Activated CD4-positive, alpha-beta T cell treated with anti-CD3 and anti-CD28 coated beads, Interleukin-2, amount 50 U/mL, for 48 hours (primary cell): Measurements from ENCODE around the gene TBC1D2.
"Not testable (repeated sequence)": the region's sequence is repeated elsewhere in the genome, so short reads cannot be mapped to it uniquely, and the experiment has no call there.

Source experiments
- DNase-seq, 2 experiments: peaks; one replicate each; pipeline ENCODE4 v3.0.0-alpha.2; 2020

TBC1D2 gene

DNA sequence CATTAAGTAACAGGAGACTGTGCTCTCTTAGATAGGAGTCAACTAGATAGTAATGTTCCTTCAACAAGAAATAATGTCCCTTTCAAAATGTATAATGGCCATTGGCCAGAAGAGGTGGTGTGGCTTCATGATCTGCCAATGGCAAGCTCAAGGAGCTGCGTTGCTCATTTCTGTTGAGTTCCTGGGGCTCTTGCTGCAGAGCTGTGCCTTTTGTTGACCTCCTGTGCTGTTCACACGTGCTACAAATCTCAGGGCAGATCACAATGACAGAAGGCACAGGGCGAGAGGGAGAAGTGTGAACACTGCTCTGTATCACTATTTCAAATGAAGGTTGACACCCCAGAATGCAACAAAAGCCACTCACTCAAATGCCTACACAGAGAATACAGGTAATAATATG, 16.0 kb upstream of the TBC1D2 start:
- DNase-seq, result no peak

DNA sequence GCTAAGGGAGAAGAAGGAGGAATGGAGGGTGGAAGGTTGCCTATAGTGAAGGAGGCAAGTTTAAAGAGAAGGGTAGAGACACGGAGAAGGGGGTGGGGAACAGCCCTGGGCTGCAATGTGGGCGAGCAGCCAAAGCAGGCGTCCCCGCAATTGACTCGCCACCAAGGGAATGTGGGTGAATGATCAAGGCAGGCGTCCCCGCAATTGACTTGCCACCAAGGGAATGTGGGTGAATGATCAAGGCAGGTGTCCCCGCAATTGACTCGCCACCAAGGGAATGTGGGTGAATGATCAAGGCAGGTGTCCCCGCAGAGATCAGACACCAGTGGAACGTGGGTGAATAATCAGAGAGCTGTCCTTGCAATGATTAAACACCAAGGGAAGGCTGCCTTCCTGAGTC, 14.8 kb upstream of the TBC1D2 start:
- DNase-seq, result not testable (repeated sequence)

DNA sequence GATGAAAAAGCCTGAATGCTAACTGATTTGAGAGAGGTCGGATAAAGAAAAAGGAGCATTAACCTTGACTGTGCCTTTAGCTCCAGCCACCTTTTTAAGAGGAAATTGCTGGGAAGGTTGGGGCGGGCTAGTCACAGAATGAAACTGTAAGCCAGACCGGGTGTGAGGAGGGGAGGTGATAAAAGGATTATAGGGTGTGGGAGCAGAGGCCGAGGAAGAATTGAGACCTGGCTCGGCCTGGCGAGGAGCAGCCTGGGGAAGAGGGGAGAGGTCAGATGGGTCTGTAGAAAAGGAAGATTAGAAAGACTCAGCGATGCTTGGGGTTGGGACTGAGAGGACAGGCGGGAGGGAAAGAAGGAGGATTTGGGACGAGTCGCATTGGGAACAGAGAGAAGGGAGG, 14.2 kb upstream of the TBC1D2 start:
- not testable (repeated sequence) for DNase-seq

- DNase-seq, result not testable (repeated sequence)
These were observed 12.1 kb upstream of the TBC1D2 start for GRCh38 chr9:98267556-98267955.

GRCh38 chr9:98264516-98264915, 9.1 kb upstream of the TBC1D2 start:
- DNase-seq, result no peak

DNA sequence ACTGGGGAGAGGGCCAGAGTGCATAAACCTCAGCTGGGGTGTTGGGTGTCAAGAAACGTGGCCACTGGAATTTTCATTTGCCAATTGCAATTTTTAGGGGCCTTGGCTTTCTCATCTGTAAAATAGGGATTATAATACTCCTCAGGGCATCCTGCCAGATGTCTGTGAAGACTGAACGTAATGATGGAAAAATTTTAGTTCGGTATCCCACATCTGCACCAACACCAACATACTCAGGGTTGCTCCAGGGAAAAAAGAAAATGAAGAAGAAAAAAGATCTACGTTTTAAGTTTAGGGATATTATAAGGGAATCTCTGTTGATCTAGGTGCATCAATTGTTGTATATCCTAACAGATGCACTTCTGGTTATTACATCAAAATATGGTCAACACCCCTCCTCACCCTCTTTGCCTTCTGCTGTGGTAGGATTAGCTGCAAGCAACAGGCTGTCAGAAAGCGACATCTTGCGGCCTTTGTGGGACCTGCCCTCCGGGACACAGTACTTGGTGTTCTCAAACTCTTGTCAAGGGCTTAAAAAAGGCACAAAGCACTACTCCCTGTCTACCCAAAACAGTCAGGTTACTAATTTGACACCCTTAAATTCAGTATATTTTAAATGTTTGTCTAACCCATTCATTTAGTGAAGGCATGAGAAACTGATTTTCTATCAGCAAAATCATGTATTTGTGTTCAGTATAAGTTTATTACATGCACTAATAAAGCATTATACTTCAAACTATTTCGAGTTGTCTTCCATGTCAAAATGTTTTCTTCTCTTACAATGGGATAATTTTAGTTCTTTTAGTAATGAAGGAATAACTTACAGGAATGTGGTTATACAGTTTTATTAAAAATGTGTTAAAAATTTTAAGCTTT, 8.3 kb upstream of the TBC1D2 start:
- peak; percentile 82 to 87 for DNase-seq

GRCh38 chr9:98263080-98263479, 7.6 kb upstream of the TBC1D2 start:
- DNase-seq, result no peak

DNA sequence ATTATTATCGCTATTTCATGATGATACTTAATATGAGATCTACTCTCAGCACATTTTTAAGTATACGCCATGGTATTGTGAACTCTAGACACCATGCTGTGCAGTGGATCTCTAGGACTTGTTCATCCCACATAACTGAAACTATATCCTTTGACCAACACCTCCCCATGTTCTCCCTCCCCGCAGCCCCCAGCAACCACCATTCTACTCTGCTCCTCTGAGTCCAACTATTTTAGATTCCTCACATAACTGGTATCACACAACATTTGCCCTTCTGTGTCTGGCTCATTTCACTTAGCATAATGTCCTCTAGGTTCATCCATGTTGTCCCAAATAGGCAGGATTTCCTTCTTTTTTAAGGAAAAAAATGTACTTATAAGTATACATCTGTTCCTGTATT, 6.6 kb upstream of the TBC1D2 start:
- DNase-seq, result no peak

DNA sequence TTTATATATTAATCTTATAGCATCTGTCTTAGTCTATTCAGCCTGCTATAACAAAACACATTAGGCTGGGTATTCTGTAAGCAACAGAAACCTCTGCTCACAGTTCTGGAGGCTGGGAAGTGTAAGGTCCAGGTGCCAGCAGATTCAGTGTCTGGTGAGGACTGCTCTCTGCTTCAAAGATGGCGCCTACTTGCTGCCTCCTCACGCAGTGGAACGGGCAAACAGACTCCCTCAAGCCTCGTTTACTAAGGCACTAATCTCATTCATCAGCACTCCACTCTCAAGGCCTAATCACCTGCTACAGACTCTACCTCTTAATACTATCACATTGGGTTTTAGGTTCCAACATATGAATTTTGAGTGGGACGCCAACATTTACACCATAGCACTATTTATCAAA, 5.2 kb upstream of the TBC1D2 start:
- DNase-seq, result no peak

GRCh38 chr9:98259791-98260190, 4.3 kb upstream of the TBC1D2 start:
- DNase-seq, result no peak

DNA sequence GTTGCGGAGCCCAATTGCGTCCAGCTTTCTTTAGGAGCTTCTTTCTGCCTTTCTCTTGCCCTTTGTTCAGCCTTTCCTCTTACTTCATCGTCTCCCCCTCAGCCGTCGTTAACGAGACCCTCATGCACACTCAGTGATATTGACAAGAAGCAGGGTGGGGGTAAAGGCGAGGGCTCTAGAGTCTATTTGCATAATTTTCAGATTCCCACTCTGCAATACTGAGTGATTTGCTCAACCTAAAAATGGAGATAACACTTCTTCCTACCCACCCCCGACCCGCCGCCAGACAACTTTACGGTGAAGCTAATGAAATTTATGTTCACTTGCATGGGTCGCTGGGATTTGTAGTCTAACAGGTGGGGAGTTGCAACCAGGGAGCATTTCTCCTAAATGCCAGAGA, 1.3 kb upstream of the TBC1D2 start:
- DNase-seq, result peak; percentile 15 to 26

DNA sequence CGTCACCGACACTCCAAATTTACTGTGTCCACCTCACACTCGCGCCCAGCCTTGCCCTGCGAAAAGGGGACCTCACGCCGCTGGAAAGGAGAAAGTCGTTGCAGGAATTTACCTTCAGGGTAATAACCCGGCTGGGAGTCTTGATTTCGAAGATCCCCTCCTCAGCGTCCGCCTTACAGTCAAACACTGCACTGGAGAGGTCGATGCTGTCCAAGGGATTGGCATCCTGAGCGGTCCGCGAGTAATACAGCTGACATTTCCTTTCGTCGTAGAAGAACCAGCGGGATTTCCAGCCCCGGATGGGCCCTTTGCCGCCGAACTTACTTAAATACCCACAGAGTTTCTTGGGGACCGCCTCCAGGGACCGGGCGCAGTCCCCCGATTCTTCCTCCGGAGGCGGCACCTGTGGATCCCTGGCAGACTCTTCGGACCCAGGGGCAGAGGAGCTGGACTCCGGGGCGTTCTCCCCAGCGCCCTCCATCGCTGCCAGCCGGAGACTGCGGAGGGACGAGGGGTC, 330 bp downstream of the TBC1D2 start:
- no peak for DNase-seq

- no peak for DNase-seq
These were observed 1.0 kb downstream of the TBC1D2 start for GRCh38 chr9:98254228-98255060.

- no peak for DNase-seq
These were observed 1.9 kb downstream of the TBC1D2 start for GRCh38 chr9:98253565-98253964.

GRCh38 chr9:98251551-98251950, 3.9 kb downstream of the TBC1D2 start:
- no peak for DNase-seq

GRCh38 chr9:98249771-98250170, 5.7 kb downstream of the TBC1D2 start:
- no peak for DNase-seq

DNA sequence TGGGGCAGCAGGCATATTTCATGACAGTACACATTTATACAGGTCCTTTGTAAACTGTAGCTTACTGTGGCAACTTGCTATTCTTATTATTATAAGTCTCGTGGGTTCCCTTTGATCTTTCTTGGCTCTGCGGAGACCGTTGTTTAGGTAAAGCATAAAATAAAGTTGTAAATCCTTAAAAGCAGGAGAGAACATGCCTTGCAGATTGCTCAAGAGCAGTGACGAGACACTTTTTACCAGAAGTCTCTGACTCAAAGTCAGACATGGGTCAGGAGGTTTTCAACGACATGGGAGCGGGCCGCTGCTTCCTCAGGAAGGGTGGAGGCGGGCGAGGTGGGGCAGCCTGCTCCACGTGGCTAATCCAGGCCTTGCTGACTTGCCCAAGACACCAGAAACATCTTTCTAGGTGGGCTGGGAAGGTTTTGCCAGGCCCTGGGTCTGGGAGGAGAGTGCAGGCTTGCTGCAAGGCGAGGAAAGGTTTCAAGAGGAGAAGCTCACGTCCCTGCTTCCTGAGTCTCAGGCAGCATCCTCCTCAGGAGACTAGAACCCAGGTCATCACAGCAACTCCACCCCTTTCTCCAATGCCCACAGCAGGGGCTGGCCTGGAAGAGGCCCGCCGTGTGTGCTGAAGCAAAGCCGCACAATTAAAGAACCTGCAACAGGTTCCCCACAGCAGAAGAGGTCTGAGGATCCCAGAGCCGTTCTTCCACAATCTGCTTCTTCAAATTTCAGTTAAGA, 6.5 kb downstream of the TBC1D2 start:
- peak; percentile 32 to 43 for DNase-seq

DNA sequence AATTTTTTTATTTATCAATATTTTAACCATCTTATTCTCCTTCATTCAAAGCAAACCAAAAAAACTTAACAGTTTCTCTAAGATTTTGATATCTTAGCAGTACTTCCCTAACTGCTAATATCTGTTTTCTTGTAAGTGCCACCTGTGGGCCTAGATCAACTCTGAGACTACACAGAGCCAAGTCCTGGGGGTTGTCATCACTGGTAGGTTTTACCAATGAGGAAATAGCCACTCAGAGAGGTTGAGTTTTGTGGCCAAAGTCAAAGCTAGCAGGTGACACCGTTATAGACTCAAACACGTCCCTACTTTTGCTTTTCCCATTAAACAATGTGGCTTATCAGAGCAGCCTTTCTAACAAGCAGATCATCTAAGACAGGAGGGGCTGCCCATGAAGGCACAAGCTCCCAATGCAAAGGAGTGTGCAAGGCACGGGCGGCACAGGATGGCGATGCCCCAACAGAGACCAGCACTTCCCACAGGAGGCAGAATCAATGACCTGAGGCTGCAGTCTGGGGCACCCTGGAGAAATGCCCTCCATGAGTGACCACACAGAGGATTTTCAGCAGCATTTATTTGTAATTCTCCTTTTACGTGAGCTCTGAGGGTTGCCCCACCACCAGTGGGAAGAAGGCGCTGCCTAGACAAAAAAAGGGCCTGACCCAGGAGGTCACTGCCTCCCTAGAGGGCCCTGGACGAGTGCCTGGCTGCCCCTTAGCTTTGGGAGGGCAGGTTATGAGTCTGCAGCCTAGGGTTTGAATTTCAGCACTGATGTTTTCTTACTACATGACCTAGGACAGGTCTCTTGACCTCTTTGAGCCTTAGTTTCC, 7.4 kb downstream of the TBC1D2 start:
- no peak for DNase-seq

- DNase-seq, result no peak
These were observed 13.0 kb downstream of the TBC1D2 start for GRCh38 chr9:98242426-98242825.

GRCh38 chr9:98241357-98242300, 13.8 kb downstream of the TBC1D2 start:
- DNase-seq, result no peak

DNA sequence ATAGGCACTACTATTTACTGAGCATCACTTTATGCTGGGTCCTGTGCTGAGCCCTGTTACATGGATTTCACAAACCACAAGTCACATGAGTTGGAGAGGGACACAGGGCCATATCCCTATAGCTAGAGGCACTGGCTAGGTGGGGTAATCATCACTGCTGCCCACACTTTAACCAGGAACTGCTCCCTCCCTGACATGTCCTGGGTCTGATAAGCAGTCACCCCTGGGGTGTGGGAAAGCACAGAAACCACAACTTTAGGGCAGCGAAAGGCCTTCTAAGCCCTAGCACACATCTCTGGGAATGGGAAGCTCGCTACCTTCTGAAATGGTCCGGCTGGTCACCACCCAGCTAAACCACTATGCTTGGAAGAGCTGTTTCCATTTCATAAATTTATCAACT, 15.0 kb downstream of the TBC1D2 start:
- no peak for DNase-seq
